B cell (primary cell): ENCODE results near the gene TNFRSF1A. TPM values are rescaled to one million over a fixed set of nuclear protein-coding genes. Genes with fewer than 3 reads are reported as not detected.
A peak's percentile ranks its signal among the peaks of the same experiment; 100 is the strongest.

Experiments used
- ATAC-seq: fragments of 200-7000 bp; cut with Tn5 transposase; one replicate; pipeline ENCODE4 v1.10.0; 2021; ENCODE audit warnings: low read depth, mild to moderate bottlenecking, moderate number of reproducible peaks, moderate library complexity
- CTCF ChIA-PET: fragments of 350-600 bp; sonication (Branson Sonifier 250); formaldehyde crosslinking; loops from one replicate; lab custom pipeline; 2021; ENCODE audit warnings: antibody characterized with exemption, inconsistent platforms; lab: Charles Lee
- POLR2A ChIA-PET: fragments of 350-600 bp; sonication (Branson Sonifier 250); formaldehyde crosslinking; loops from one replicate; lab custom pipeline; 2021; ENCODE audit warnings: antibody characterized with exemption; lab: Charles Lee
- DNase-seq: peaks from one replicate; pipeline ENCODE4 v3.0.0; 2013
- H2AFZ ChIP-seq: 2 replicates; pipeline ENCODE4 v1.6.1; 2012; ENCODE audit warnings: mild to moderate bottlenecking, low read depth, low read length; ENCODE audit not compliant: insufficient read depth, poor library complexity, severe bottlenecking
- H3K27ac ChIP-seq, 2 donors: 1 replicate in 1 of 2; 2 replicates in 1 of 2; pipeline ENCODE4 v1.5.1; 2012 to 2013; ENCODE audit warnings: low read length in 2 of 2, mild to moderate bottlenecking in 2 of 2, moderate library complexity in 1 of 2
- H3K27me3 ChIP-seq, 4 experiments: fragments of 200-600 bp in 1 of 4; sonication (generic) in 1 of 4; replicated peaks in 1 of 4; 1 replicate in 2 of 4; 2 replicates in 2 of 4; pipeline versions ENCODE4 v1.6.1 to v1.7.0; 2013 to 2016; ENCODE audit warnings: low read length in 3 of 4, mild to moderate bottlenecking in 2 of 4, mixed read lengths in 1 of 4, moderate library complexity in 1 of 4; ENCODE audit not compliant: insufficient read depth in 4 of 4, control insufficient read depth in 3 of 4; ENCODE audit errors: control extremely low read depth in 1 of 4
- H3K36me3 ChIP-seq, 2 experiments: replicated peaks in 1 of 2; 1 replicate in 1 of 2; 2 replicates in 1 of 2; pipeline versions ENCODE4 v1.6.1 to v1.7.1; 2013; ENCODE audit warnings: low read length in 1 of 2; ENCODE audit not compliant: insufficient read depth in 2 of 2, control insufficient read depth in 1 of 2; ENCODE audit errors: control extremely low read depth in 1 of 2, extremely low read depth in 1 of 2
- H3K4me1 ChIP-seq, 2 donors: fragments of 200-600 bp in 1 of 2; sonication (generic) in 1 of 2; 1 replicate in 1 of 2; 2 replicates in 1 of 2; pipeline versions ENCODE4 v1.5.1 to v1.6.1; 2013 to 2017; ENCODE audit warnings: low read length in 2 of 2; ENCODE audit not compliant: control insufficient read depth in 2 of 2, insufficient read depth in 2 of 2
- H3K4me2 ChIP-seq: replicated peaks from 2 replicates; pipeline ENCODE3; 2012; ENCODE audit warnings: mild to moderate bottlenecking, low read depth, low read length; ENCODE audit not compliant: poor library complexity, severe bottlenecking
- H3K4me3 ChIP-seq, 5 experiments: fragments of 200-600 bp in 1 of 5; sonication (generic) in 1 of 5; 1 replicate in 3 of 5; 2 replicates in 2 of 5; pipeline versions ENCODE4 v1.5.1 to v1.7.0; 2011 to 2016; ENCODE audit warnings: low read length in 4 of 5, mild to moderate bottlenecking in 4 of 5, low read depth in 2 of 5, control low read depth in 1 of 5, moderate library complexity in 1 of 5; ENCODE audit not compliant: insufficient read depth in 1 of 5; ENCODE audit errors: control extremely low read depth in 1 of 5, extremely low read depth in 1 of 5
- H3K79me2 ChIP-seq: fragments of 200-600 bp; sonication (generic); one replicate; pipeline ENCODE4 v1.6.0; 2016; ENCODE audit warnings: low read length; ENCODE audit not compliant: control insufficient read depth, insufficient read depth
- H3K9ac ChIP-seq: fragments of 200-600 bp; sonication (generic); 2 replicates; pipeline ENCODE4 v1.6.1; 2017; ENCODE audit warnings: mild to moderate bottlenecking, low read length, moderate library complexity
- H3K9me3 ChIP-seq, 3 donors: one replicate each; pipeline versions ENCODE4 v1.6.1 to v1.7.1; 2013; ENCODE audit warnings: low read length in 2 of 3; ENCODE audit not compliant: control insufficient read depth in 2 of 3, insufficient read depth in 1 of 3; ENCODE audit errors: control extremely low read depth in 1 of 3
- H4K20me1 ChIP-seq: 2 replicates; pipeline ENCODE4 v1.6.0; 2012; ENCODE audit warnings: mild to moderate bottlenecking, low read length; ENCODE audit not compliant: insufficient read depth, control insufficient read depth, poor library complexity, severe bottlenecking
- H3K27ac Mint-ChIP-seq: one replicate; pipeline ENCODE4 v1.8.0; 2021; ENCODE audit warnings: mixed read lengths
- H3K27me3 Mint-ChIP-seq: one replicate; pipeline ENCODE4 v1.8.0; 2021; ENCODE audit warnings: mixed read lengths
- H3K4me1 Mint-ChIP-seq: one replicate; pipeline ENCODE4 v1.8.0; 2021; ENCODE audit warnings: mixed read lengths
- H3K4me3 Mint-ChIP-seq: one replicate; pipeline ENCODE4 v1.8.0; 2021; ENCODE audit warnings: mixed read lengths
- H3K9me3 Mint-ChIP-seq: one replicate; pipeline ENCODE4 v1.8.0; 2022; ENCODE audit warnings: mixed read lengths; ENCODE audit not compliant: insufficient read depth
- CTCF ChIP-seq: fragments of 200-600 bp; IDR thresholded peaks from one replicate; pipeline ENCODE4 v1.8.0; 2022; ENCODE audit warnings: antibody characterized with exemption, mild to moderate bottlenecking
- EZH2 ChIP-seq: IDR thresholded peaks from 2 replicates; pipeline ENCODE4 v1.6.1; 2012; ENCODE audit warnings: borderline replicate concordance, low read depth, mild to moderate bottlenecking, moderate library complexity, low read length; ENCODE audit not compliant: insufficient read depth, poor library complexity, severe bottlenecking
- WGBS: methylation state at CpG from one replicate; pipeline ENCODE4 v1.1.5; 2013; ENCODE audit warnings: missing lambda C conversion rate; ENCODE audit not compliant: insufficient coverage; 5-methylcytosine and 5-hydroxymethylcytosine counted together
- intact Hi-C: fragments of 100-400 bp; cut with micrococcal nuclease; formaldehyde crosslinking; loops from one replicate; pipeline ENCODE4 v1.10.0; 2022
- polyA plus RNA-seq: library from polyadenylated mRNA; depleted of rRNA; stranded (reverse); fragments of >200 nt; gene quantifications from 2 replicates; pipeline ENCODE4 v1.2.3, GENCODE V29; 2012
- total RNA-seq, 2 donors: library from RNA; stranded (reverse); fragments of 120-200 nt in 1 of 2; gene quantifications; 1 replicate in 1 of 2; 2 replicates in 1 of 2; pipeline versions ENCODE4 v1.2.3 to v1.2.4, GENCODE V29; 2013 to 2022

The TNFRSF1A gene
- total and polyA plus RNA-seq, 2 donors (not counting 1 experiment from before 2014, with no cell fraction given): 0.59 to 1.6 TPM

GRCh38 chr12:6323995-6324711 lies 17.7 kb downstream of the TNFRSF1A start:
- no peaks in the 10 kb centered on the region for H3K79me2 ChIP-seq
- DNase-seq (no peak), ATAC-seq (no peak)
- peaks cover 15% of the 10 kb centered on the region for H3K4me1 Mint-ChIP-seq
- H3K27me3 ChIP-seq: peaks cover 0 to 78% (median 58%) of the 10 kb centered on the region in 4 experiments
- 27% methylated on average over 6 of the region's 19 CpGs for WGBS
- H3K4me3 Mint-ChIP-seq: peak overlapping the region; percentile 52
- H2AFZ ChIP-seq: no peak overlapping the region
- ChIA-PET POLR2A (no interaction called here), CTCF (interaction anchor here (0.9 to 1.7 kb wide), 2 partner anchors 141 to 214 kb away, joined by 3 to 6 read pairs; no protein-coding TSS in a partner anchor)
- intact Hi-C loops: loop anchor here (1.0 kb wide), 1 partner anchor 214 kb away; no protein-coding TSS in a partner anchor
- H3K9me3 Mint-ChIP-seq: no peaks in the 10 kb centered on the region
- H3K27ac Mint-ChIP-seq: peak overlapping the region; percentile 15
- TF ChIP-seq EZH2 (no peak), CTCF (no peak)
- peak overlapping the region; percentile 39 for H3K4me2 ChIP-seq
- H3K27ac ChIP-seq: no peak overlapping the region
- no peak overlapping the region for H3K9ac ChIP-seq
- peaks cover 4% of the 10 kb centered on the region for H4K20me1 ChIP-seq
- H3K4me3 ChIP-seq: no peak overlapping the region
- peaks cover 19 to 37% of the 10 kb centered on the region in 2 donors for H3K4me1 ChIP-seq
- H3K27me3 Mint-ChIP-seq: peaks cover 72% of the 10 kb centered on the region
- no peaks in the 10 kb centered on the region for H3K36me3 ChIP-seq
- H3K9me3 ChIP-seq: peaks cover 0 to 21% (median 0%) of the 10 kb centered on the region in 3 donors
